Astrocyte of the spinal cord (primary cell): ENCODE results near the gene CCND1.

Experiments
- DNase-seq: peaks from one replicate; pipeline ENCODE4 v3.0.0; 2011; ENCODE audit warnings: low read depth, low spot score
- H3K4me3 ChIP-seq: 2 replicates; pipeline ENCODE4 v1.5.1; 2011; ENCODE audit warnings: low read depth, mild to moderate bottlenecking, low read length, moderate library complexity
- CTCF ChIP-seq: IDR thresholded peaks from 2 replicates; pipeline ENCODE4 v1.5.1; 2012; ENCODE audit warnings: low read depth, mild to moderate bottlenecking, low read length, inconsistent platforms
- in situ Hi-C: cut with HindIII; loops from 2 replicates; pipeline ENCODE4 v1.10.0; 2017; ENCODE audit warnings: low sequenced_read_pairs

CCND1 gene

GRCh38 chr11:69651834-69652620 is 11.1 kb downstream of the CCND1 start:
- no peak for DNase-seq
- TF ChIP-seq CTCF: no peak
- in situ Hi-C loops: loop anchor here (25.0 kb wide), 1 partner anchor 540 kb away; no protein-coding TSS in a partner anchor
- no peak overlapping the region for H3K4me3 ChIP-seq

- in situ Hi-C loops: loop anchor here (25.0 kb wide), 1 partner anchor 541 kb away; no protein-coding TSS in a partner anchor
- no peak for DNase-seq
- TF ChIP-seq CTCF: no peak
- H3K4me3 ChIP-seq: no peak overlapping the region
These were observed 12.0 kb downstream of the CCND1 start for GRCh38 chr11:69652999-69653398.

- no peak overlapping the region for H3K4me3 ChIP-seq
- in situ Hi-C loops: loop anchor here (25.0 kb wide), 1 partner anchor 541 kb away; no protein-coding TSS in a partner anchor
- no peak for DNase-seq
- TF ChIP-seq CTCF: no peak
These were observed 12.5 kb downstream of the CCND1 start for GRCh38 chr11:69653406-69653960.

GRCh38 chr11:69654001-69654659 is 13.2 kb downstream of the CCND1 start:
- DNase-seq: no peak
- in situ Hi-C loops: loop anchor here (25.0 kb wide), 1 partner anchor 542 kb away; no protein-coding TSS in a partner anchor
- no peak for TF ChIP-seq CTCF
- H3K4me3 ChIP-seq: no peak overlapping the region

GRCh38 chr11:69654660-69655478 is 13.9 kb downstream of the CCND1 start:
- TF ChIP-seq CTCF: no peak
- in situ Hi-C loops: loop anchor here (25.0 kb wide), 1 partner anchor 543 kb away; no protein-coding TSS in a partner anchor
- no peak overlapping the region for H3K4me3 ChIP-seq
- no peak for DNase-seq
